H1 (cell line): ENCODE results near the gene CPNE5. TPM values are rescaled to one million over a fixed set of nuclear protein-coding genes. Genes with fewer than 3 reads are reported as not detected.

Source experiments
- BACH1 ChIP-seq: IDR thresholded peaks from 2 replicates; pipeline ENCODE4 v1.6.1; 2012; ENCODE audit warnings: low read length, improper control_type of control experiment
- FOSL1 ChIP-seq: IDR thresholded peaks from 2 replicates; pipeline ENCODE4 v1.6.1; 2011; ENCODE audit warnings: mild to moderate bottlenecking, low read depth, low read length, moderate library complexity; ENCODE audit not compliant: insufficient read depth
- POLR2AphosphoS5 ChIP-seq: IDR thresholded peaks from 2 replicates; pipeline ENCODE4 v1.6.1; 2011; ENCODE audit warnings: low read depth, low read length
- SAP30 ChIP-seq: fragments of 300-600 bp; sonication (generic); IDR thresholded peaks from 2 replicates; pipeline ENCODE4 v1.7.1; 2012; ENCODE audit warnings: low read length, moderate library complexity, mild to moderate bottlenecking, inconsistent platforms; ENCODE audit not compliant: insufficient read depth, insufficient replicate concordance
- SIX5 ChIP-seq: IDR thresholded peaks from 2 replicates; pipeline ENCODE4 v1.6.1; 2011; ENCODE audit warnings: mild to moderate bottlenecking, low read depth, low read length
- SP1 ChIP-seq: IDR thresholded peaks from 2 replicates; pipeline ENCODE4 v1.6.1; 2011; ENCODE audit warnings: low read depth, low read length
- TEAD4 ChIP-seq: IDR thresholded peaks from 2 replicates; pipeline ENCODE4 v1.6.1; 2012; ENCODE audit warnings: low read depth, low read length, inconsistent platforms, mixed read lengths
- polyA plus RNA-seq, 7 experiments: library from polyadenylated mRNA; depleted of rRNA in 3 of 7; stranded (reverse) in 5 of 7; unstranded in 2 of 7; fragments of >200 nt in 5 of 7; fragments of 200-250 nt in 2 of 7; gene quantifications; 1 replicate in 5 of 7; 2 replicates in 1 of 7; 4 replicates in 1 of 7; pipeline versions ENCODE4 v1.2.1 to v1.2.3, GENCODE V29; 2011 to 2013; ENCODE audit warnings: missing spikeins in 2 of 7, mixed read lengths in 2 of 7
- total RNA-seq: library from RNA; stranded (reverse); fragmentation: NEBNext Ultra II Directional; extraction: Animal tissue kit (Norgen Biotek cat#: 25700); gene quantifications from 2 replicates; pipeline ENCODE4 v1.2.1, GENCODE V29; 2021

The CPNE5 gene
- total and polyA plus RNA-seq, 2 of the 8 experiments (the other 6 are each of a cell fraction or from before 2014, with no cell fraction given): 0.88 to 1.8 TPM

DNA sequence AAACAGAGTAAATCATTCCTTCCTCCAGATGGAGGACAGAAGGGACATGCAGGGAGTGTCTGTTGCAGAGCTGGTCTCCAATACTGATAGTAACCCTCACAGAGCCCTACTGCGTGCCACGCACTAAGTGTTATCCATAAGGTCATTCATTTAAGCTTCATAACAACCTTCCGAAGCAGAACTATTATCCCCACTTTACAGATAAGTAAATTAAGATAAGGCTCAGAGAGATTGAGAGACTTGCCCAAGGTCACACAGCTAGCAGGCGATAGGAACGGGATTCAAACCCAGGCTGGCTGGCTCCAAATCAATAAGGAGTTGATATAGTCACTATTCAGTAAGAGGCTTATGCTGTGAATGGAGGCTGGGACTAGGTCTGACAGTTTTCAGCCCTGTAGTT lies 30.6 kb downstream of the CPNE5 start (continued):
- TF ChIP-seq SAP30: no peak
- no peak for TF ChIP-seq TEAD4
- TF ChIP-seq BACH1: no peak
- no peak for TF ChIP-seq SP1
- TF ChIP-seq FOSL1: no peak
- TF ChIP-seq SIX5: no peak
- no peak for TF ChIP-seq POLR2AphosphoS5
